GM19351 (cell line): ENCODE results near the gene CAPN11.

Source experiments
- ATAC-seq: cut with Tn5 transposase; IDR thresholded peaks from one replicate; pipeline ENCODE4 v1.9.1; 2021; ENCODE audit warnings: mild to moderate bottlenecking, moderate library complexity; ENCODE audit not compliant: unreplicated experiment

The CAPN11 gene

GRCh38 chr6:44152533-44152932 is 6.1 kb upstream of the CAPN11 start:
- no peak for ATAC-seq

- no peak for ATAC-seq
These were observed 4.6 kb upstream of the CAPN11 start for GRCh38 chr6:44154067-44154466.

- ATAC-seq: no peak
These were observed 2.0 kb upstream of the CAPN11 start for GRCh38 chr6:44156494-44157151.

GRCh38 chr6:44157152-44157521 is 1.5 kb upstream of the CAPN11 start:
- no peak for ATAC-seq

- ATAC-seq: no peak
These were observed 3.3 kb downstream of the CAPN11 start for GRCh38 chr6:44161997-44162338.

GRCh38 chr6:44162876-44163625 is 4.4 kb downstream of the CAPN11 start:
- no peak for ATAC-seq

GRCh38 chr6:44166116-44166515 is 7.5 kb downstream of the CAPN11 start:
- ATAC-seq: no peak

- no peak for ATAC-seq
These were observed 8.1 kb downstream of the CAPN11 start for GRCh38 chr6:44166591-44167184.

GRCh38 chr6:44167567-44167966 is 8.9 kb downstream of the CAPN11 start:
- no peak for ATAC-seq

GRCh38 chr6:44169154-44169553 is 10.5 kb downstream of the CAPN11 start:
- ATAC-seq: no peak

GRCh38 chr6:44169886-44170570 is 11.4 kb downstream of the CAPN11 start:
- ATAC-seq: no peak

GRCh38 chr6:44171899-44172546 is 13.4 kb downstream of the CAPN11 start:
- no peak for ATAC-seq

GRCh38 chr6:44172731-44173500 is 14.3 kb downstream of the CAPN11 start:
- ATAC-seq: peak; percentile 80

GRCh38 chr6:44176130-44176761 is 17.6 kb downstream of the CAPN11 start:
- no peak for ATAC-seq

- ATAC-seq: peak; percentile 46
These were observed 18.3 kb downstream of the CAPN11 start for GRCh38 chr6:44176762-44177509.

GRCh38 chr6:44177691-44178423 is 19.2 kb downstream of the CAPN11 start:
- ATAC-seq: no peak

- no peak for ATAC-seq
These were observed 19.9 kb downstream of the CAPN11 start for GRCh38 chr6:44178424-44179071.

- ATAC-seq: no peak
These were observed 20.5 kb downstream of the CAPN11 start for GRCh38 chr6:44179072-44179536.
